ENCODE data around the gene GFOD1.
"Not testable (repeated sequence)": the region's sequence is repeated elsewhere in the genome, so short reads cannot be mapped to it uniquely, and the experiment has no call there.

GFOD1 gene

DNA sequence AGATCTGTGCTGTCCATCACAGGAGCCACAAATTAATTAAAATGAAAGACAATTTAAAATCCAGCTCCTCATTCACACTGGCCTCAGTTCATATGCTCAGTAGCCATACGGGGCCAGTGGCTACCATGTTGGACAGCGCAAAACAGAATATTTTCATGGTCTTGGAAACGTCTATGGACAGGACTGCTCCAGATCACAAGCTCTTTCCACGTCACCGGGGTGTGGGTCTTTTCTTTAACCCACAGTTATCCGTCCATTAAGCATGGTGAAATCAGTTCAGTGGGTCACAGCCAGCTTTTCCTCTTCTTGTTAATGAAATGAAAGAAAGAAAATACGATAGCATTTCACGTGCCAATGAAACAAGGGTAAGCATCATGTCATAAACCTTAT is 24.1 kb downstream of the GFOD1 start:
- no peak for DNase-seq (ENCODE audit: low read depth)

DNA sequence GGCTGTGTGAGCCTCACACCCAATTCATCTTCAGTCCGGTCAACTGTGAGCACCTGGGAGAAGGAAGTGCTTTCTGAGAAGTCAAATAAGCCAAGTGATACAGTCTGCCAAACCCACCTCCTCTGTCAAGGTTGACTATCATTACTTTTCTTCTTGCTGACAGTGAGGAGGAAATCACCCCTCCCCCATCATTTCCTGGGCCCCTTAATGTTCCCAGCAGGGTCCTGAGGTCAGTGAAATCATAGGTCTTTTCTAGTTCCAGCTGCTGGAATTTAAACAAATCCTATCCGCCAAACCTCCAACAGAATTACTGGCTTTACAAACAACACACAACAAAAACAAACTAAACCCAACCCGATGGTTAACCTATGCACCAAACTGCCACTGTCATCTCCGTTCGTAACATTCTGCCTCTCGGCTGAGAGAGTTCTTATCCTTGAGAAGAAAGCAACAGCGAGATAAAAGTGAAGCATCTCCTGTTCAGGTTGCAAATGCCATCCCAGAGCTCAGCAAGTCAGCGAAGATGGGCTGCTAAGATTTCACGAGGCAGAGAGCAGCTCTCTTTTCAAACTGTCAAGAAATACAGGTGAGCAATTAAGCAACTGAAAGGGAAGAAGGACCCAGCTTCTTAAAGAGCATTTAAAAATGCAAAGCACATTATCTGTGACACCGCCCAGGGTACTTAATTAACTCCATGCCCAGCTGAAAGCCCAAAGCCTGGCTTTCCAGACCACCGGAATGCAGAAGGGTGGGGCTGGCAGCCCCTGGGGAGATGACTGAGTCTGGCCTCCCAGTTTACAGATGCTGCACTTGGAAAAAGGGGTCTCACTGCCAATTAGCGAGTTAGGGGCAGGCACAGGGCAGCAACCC is 24.7 kb downstream of the GFOD1 start:
- DNase-seq (ENCODE audit: low read depth), result no peak

DNA sequence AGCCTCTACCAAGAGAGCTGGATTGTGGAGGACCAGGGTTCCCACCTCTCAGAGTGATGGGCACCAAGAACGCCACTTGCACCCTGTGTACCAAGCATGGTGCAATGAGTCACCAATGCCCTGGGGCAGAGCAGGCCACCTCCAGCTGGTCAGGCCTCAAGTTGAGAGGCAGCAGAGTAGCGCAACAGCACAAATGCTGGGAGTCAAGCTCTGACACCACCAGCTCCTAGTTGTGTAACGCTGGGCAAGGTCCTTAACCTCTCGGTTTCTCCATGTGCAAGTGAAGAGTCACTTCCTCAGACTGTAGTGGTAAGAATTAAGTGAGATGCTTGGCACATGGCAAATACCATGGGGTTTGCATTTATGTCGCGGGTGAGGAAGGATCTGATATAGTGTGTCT is 25.6 kb downstream of the GFOD1 start:
- peak; percentile 45 for DNase-seq (ENCODE audit: low read depth)

DNA sequence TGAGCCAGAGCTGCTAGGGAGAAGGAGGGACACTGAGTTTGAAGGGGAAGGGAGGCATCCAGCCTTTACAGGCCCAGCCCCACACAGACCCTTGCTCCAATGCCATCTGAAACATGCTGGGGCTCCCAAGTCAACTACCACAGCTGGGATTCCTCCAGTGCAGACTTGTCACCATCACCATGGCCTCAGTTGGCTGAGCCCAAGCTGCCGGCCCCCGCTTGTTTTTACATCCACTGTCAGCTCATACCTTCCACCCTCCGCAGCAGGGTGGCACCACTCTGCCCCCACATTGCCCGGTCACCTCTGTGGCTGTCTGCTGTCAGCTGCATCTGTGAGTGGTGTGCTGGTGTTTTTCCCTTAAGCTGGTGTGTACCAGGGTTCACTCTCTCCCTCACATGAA is 26.1 kb downstream of the GFOD1 start:
- DNase-seq (ENCODE audit: low read depth), result no peak

DNA sequence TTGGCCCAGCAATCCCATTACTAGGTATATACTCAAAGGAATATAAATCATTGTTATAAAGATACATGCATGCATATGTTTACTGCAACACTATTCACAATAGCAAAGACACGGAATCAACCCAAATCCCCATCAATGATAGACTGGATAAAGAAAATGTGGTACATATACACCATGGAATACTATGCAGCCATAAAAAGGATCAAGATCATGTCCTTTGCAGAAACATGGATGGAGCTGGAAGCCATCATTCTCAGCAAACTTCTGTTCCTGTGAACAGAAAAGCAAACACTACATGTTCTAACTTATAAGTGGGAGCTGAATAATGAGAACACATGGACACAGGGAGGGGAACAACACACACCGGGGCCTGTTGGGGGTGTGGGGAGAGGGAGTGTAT is 27.1 kb downstream of the GFOD1 start:
- not testable (repeated sequence) for DNase-seq (ENCODE audit: low read depth)

DNA sequence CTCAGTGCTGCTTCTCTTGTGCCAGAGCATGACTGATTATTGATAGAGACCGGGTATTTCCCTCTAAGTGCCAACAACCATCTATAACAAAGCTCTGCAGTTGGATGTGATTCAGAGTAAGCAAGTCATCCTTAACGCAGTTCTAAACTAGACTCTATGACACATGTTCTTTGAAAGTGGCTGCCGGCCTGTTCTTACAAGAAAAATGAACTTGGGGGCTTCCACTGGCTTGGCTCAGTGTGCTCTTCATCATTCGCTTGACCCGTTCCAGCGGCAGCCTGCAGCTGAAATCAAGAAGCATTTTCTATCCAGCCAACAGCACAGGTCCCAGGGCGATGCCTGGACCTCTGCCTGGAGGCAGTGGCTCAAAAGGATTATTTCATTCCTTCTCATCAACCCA is 29.8 kb downstream of the GFOD1 start:
- peak; percentile 38 for DNase-seq (ENCODE audit: low read depth)

DNA sequence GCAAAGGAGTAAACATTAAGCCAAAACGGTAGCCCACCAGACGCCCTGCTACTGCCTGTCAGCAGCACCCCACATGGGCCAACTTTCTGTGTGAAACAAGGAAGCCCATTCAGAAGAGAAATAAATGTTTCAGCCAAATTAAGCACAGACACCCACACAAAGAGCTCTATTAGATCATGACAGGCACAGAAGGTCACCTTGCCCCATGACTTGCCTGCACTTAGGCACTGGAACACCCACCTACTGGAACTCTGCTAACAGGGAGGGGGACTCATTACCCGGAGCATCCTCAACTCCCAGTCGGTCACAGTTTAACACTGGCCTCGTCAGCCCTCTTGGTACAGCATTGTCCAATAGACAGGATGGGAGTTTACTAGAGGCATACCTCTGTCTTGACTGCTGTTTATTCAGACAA is 31.8 kb downstream of the GFOD1 start:
- DNase-seq (ENCODE audit: low read depth), result no peak

DNA sequence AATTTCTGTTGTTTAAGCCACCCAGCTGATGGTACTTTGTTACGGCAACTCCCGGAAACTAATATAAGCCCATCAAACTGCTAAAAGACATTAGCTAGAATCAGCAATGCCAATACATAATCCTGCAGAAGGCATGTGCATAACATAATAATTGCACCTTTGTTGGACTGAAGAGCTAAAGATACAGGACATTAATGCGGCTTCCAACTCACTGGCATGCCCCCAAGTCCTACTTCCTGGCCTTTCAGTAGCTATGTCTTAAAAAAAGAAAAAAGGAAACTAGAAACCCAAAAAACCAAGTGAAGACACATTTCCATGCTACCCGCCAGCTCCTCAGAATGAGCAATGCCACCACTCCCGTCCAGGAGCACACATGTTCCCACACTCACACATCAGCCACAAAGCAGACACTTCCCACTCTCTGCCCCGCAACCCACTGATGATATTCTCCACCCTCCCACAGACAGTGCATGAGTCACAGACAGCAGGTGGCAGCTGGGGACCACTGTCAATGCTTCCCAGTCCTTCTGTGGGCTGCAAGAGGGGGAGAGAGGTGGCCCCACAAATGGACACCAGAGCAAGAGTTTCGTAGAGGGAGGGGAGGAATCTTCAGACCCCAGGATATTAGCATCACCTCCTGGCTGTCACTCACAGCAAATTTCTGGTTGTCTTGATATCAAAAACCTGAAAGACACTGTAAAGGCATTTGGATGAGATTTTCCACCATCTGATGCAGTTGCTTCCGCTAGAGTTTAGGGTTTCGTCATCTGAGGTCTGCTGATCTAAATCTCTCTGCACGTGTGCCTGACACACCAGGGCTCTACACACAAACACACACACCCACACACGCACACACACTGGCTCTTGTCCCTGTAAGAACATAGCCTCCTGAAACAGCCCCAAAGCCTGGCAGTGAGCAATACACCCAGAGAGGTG is 32.8 kb downstream of the GFOD1 start:
- peak; percentile 26 for DNase-seq (ENCODE audit: low read depth)

DNA sequence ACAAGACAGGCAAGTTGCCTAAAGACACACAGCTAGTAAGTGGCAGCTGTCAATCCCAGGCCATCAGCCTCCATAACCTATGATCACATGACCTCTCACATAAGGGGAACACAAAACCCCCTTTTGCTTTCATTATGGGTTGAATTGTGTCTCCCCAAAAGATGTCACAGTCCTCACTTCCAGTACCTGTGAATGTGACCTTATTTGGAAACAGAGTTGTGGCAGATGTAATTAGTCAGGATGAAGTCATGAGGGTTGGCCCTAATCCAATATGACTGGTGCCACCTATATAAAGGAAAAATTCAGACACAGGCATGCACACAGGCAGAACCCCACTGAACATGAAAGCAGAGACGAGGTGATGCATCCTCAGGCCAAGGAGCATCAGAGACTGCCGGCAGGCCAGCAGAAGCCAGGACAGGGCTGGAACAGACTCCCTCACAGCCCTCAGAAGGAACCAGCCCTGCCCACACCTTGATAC is 33.6 kb downstream of the GFOD1 start:
- DNase-seq (ENCODE audit: low read depth), result peak; percentile 85

DNA sequence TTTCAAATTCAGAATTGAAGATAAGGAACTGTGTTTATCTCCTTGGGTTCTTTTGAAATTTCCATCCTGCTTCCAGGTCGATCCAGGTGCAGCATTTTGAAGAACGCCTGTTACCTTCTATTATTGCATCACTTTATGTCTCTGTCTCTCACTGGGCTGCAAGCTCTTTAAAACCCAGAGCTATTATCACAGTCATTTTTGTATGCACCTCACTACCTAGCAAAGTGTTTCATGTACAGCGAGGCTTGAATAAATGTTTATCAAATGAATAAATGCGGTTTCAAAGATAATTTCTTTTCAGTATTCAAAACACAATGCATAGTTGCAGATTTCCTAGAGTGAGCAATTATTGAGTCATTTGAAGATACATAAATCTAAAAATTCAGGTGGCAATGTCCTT is 34.2 kb downstream of the GFOD1 start:
- DNase-seq (ENCODE audit: low read depth), result no peak

DNA sequence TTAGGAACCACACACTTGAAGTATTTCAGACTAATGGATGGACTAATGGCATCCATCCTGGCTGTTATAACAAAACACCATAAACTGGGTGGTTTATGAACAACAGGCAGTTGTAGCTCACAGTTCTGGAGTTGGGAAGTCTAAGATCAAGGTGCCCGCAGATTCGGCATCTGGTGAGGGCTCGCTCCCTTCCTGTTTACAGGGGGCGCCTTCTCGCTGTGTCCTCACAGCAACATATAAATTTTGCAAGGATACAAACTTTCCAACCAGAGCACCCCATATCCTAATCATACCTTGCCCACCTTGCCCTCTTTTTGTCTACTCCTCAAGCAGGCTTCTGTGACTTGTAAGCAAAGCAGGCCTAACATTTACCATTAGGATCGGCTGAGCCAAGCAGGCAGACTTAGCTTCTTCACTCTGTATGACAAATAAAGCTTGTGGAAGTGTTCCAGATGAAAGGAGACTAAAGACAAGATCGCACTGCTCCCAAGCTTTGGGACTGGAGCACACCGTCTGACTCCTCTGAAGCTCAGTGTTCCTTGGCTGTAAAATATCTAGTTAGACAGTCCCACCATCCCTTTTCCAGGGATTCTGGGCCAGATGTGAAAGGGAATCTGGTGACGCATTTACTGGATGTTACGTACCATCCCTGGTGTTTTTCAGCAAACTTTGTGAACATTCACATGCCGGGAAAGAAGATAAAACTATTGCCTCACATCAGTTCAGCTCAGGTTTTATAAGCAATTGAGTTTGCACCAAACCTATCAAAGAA is 34.9 kb downstream of the GFOD1 start:
- no peak for DNase-seq (ENCODE audit: low read depth)

DNA sequence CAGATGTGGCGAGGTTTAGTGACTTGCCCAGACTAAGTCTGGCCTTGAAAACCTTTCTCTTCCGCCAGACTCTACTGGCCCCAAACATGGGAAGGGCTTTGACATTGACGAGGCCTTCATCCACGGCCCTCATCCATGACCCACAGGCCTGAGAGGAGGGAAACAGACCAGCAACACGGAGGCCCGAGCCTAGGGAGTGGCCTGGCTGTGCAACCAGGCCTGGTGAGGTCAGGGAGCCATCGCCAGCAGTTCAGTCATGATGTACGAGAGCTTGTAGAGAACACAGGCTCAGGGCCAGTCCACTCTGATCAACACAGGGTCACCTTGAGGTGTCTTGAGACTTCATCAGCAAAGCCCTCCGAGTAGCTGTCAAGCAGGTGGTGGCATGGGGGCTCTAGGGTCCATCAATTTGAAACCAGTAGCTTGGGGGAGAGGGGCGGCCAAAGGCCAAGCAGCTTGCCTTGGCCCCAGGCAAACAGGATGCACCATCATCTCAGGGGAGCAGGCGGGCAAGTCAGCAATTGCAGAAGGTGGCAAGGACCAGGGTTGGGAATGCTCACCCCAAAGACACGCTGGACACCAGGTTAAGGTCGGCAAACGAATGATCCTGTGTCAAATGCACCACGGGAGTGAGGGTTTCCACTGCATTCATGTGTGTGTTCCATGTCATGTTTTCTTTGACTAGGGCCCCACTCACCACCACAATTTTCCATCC is 36.1 kb downstream of the GFOD1 start:
- DNase-seq (ENCODE audit: low read depth), result no peak

DNA sequence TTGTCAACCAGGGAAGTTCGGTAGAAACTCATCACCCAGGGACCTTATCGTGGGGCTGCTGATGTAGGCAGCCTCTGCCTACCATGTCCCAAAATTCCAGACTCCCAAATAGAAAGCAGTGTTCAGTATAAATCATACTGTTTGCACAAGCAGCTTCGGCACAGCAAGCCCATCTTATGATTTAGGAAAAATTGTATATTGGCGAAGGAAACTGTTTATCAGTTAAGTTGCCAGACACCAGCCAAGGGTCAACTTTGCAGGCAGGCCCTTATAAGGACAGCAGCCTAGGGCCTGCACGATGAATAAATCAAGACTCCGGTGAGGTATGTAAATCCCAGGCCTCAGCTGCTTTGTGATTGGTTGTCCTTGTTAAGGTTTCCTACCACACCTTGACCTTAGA is 36.8 kb downstream of the GFOD1 start:
- DNase-seq (ENCODE audit: low read depth), result no peak

DNA sequence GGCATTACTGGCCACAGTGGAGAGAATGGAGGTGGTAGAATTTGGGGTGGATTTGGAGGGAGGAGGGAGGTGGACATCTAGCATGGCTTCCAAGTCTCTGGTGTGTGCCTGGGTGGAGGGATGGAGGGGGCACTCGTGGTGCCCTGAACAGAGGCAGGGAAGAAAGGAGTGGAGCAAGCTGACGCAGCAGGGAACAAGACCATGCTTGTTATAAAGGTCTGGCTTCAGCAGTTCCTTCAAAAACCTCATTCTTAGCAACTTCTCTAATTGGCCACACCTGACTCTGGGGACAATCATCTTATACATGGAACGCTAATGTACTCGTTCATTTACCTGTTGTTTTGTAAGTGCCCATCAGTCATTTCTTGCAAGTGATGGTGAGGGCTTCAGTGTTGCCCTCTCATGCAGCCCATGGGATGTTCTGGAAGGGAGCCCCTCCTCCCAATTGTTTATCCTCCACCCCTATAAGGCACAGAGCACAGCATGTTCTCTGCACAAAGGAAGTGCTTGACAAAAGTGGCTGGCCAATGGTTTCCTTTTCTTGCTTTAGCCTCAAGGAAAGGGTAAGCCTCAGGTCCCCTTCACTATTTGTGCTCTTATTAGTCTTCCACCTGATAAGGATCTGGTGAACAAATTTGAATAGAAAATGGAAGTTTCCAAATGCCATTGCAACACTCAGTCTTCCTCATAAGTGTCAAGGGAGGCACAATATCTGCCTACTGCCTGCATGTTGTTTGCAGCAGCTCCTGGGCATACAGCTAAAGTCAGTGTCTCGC is 39.3 kb downstream of the GFOD1 start:
- DNase-seq (ENCODE audit: low read depth), result no peak

DNA sequence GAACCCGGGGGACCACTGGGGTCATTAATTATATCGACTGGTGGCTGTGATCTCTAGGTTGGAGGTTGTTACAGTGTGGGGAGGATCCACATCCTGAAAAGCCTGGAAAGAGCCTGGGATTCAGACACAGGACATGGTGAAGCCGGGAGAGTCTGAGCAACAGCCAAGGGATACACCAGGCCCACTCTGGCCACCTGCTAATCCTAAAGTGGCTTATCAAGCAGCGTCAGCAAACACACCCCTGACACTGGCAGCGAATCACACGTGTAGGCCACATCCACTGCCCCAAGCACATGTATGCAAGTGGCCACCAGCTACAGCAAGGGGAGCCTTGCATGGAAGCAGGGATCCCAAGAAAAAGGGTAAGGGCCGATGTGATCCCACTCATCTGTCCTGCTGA is 41.0 kb downstream of the GFOD1 start:
- DNase-seq (ENCODE audit: low read depth), result no peak

DNA sequence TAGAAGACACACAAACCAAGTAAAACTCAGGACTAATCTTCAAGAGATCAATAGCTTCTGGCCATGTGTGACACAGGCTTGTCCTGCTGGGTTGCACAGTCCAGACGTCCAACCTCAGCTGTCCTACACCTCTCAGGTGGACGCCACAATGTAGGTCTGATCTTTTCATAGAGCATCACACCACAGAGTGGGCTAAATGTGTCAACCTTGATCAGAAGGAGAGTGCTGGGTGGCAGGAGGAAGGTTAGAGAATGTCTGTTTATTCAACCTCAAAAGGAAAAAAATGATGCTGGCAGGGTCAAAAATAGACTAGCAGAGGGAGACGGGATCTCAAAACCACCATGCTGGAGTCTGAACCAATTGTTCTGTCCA is 41.7 kb downstream of the GFOD1 start:
- no peak for DNase-seq (ENCODE audit: low read depth)

DNA sequence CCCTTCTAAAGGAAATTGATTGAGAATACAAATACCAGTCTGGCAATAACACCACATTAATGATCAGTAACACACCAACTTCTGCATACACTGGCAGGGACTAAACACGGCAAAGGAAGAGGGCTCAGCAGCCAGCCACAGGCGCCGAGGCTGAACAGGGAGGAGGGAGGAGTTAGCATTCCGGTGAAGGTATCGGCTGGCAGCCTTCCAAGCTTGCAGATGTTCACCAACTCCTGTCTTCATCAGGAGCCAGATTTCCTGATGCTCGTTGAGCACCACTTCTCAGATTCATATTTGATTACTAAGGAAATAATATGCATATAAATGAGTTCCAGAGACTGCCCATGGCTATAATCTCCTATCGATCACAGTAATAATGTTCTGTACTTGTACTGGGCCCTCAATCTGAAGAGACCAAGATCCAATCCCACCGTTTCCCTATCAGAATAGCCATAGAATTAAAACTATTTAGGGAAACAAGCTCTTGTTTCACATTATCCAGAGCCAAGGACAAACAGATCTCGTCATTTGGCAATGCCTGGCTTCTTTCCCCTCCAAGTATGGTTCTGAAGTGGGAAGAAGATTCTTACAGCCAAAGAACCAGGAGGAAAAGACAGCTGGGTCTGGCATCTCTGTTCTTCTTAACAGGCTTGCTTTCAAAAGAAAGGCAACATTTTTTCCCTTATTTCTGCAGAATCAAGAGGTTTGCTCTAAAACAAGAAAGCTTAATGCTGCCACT is 42.2 kb downstream of the GFOD1 start:
- DNase-seq (ENCODE audit: low read depth), result peak; percentile 59

DNA sequence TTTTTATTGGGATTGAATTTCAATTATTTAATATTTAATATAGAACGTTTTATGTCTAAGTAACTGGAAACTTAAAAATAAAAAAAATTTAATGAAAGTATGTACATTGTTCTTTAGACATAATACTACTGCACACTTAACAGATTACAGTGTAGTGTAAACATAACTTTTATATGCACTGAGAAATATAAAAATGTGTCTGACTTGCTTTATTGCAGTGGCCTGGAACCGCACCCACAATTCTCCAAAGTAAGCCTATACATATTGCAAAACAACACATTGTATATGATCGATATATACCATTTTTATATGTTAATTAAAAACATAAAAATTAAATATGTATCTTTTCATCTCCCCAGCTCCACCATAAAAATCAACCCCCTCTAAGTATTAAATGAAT is 42.8 kb downstream of the GFOD1 start:
- DNase-seq (ENCODE audit: low read depth), result no peak

DNA sequence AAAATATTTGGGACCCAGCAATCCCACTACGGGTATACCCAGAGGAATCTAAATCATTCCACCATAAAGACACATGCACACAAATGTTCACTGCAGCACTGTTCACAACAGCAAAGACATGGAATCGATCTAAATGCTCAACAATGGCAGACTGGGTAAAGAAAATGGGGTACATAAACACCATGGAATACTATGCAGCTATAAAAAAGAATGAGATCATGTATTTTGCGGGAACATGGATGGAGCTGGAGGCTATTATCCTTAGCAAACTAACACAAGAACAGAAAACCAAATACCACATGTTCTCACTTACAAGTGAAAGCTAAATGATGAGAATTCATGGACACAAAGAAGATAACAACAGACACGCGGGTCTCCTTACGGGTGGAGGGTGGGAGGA is 43.4 kb downstream of the GFOD1 start:
- not testable (repeated sequence) for DNase-seq (ENCODE audit: low read depth)

DNA sequence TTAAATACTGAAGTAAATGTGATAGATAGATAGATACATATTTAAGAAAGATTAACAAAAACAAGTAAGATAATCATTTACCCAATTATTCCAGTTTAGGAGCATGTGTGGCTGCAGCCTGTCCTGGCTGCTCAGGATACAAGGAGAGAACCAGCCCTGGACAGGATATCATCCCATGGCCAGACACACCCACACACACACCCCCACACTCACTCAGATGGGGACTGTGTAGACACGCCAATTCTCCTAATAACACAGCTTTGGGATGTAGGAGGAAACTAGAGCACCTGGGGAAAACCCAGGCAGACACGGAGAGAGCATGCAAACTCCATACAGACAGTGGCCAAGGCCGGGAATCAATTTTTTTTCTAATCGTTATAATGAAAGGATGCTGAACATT is 45.6 kb downstream of the GFOD1 start:
- DNase-seq (ENCODE audit: low read depth), result no peak

Measured in ELR (cell line).